Myocyte (in vitro differentiated cells): ENCODE measurements around the gene SCP2. TPM values are rescaled to one million over a fixed set of nuclear protein-coding genes. Genes with fewer than 3 reads are reported as not detected.
A peak's percentile ranks its signal among the peaks of the same experiment; 100 is the strongest.

Experiments
- DNase-seq: peaks from one replicate; pipeline ENCODE4 v3.0.0-alpha.2; 2012; ENCODE audit warnings: low read depth
- polyA plus RNA-seq: library from polyadenylated mRNA; unstranded; fragments of >200 nt; gene quantifications from one replicate; pipeline ENCODE4 v1.2.1, GENCODE V29; 2012; ENCODE audit warnings: missing spikeins
- total RNA-seq: library from RNA; depleted of rRNA; stranded (reverse); fragments of >200 nt; gene quantifications from 2 replicates; pipeline ENCODE4 v1.2.3, GENCODE V29; 2014

Gene SCP2, protein sequence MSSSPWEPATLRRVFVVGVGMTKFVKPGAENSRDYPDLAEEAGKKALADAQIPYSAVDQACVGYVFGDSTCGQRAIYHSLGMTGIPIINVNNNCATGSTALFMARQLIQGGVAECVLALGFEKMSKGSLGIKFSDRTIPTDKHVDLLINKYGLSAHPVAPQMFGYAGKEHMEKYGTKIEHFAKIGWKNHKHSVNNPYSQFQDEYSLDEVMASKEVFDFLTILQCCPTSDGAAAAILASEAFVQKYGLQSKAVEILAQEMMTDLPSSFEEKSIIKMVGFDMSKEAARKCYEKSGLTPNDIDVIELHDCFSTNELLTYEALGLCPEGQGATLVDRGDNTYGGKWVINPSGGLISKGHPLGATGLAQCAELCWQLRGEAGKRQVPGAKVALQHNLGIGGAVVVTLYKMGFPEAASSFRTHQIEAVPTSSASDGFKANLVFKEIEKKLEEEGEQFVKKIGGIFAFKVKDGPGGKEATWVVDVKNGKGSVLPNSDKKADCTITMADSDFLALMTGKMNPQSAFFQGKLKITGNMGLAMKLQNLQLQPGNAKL
- 119 and 138 TPM in 2 replicates for total RNA-seq
- polyA plus RNA-seq = 97.0 TPM

DNA sequence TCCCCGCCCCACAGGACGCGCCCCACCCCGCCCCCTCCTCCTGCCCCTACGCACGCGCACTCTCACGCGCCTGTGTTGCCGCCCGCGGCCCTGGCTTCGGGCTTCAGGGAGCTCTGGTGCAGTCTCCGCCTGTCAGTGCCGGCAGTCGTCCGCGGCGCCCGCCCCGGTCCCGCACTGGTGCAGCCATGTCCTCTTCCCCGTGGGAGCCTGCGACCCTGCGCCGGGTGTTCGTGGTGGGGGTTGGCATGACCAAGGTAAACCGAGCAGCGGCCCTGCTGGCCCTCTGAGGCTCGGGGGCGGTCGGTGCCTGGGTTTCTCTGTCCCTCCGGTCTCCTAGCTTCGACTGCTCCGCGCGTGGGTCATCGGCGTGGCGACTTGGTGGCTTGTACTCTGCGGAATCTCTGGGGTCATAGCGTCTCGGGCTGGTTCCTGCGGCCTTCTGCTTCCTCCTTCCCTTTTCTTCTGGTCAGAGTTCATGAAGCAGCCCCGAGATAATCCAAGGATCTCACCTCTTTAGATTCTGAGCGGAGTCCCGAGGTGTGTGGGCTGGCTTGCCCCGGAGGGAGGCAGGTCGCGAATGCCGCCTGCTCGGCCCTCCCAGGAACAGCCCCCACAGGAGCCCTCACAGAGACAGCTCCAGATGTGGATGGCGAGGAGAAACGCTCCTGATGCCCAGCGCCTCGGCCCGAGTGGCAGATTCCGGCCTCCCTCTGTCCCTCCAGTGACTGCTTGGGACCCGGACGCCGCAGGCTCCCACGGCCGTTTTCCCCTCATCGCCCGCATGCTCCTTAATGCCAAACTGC is at the start of gene SCP2:
SCP2 (plus strand) TSS at position 65 of the 803 bp plus-strand sequence; CDS start at position 186, 121 bp downstream.
- DNase-seq = peak; percentile 79

DNA sequence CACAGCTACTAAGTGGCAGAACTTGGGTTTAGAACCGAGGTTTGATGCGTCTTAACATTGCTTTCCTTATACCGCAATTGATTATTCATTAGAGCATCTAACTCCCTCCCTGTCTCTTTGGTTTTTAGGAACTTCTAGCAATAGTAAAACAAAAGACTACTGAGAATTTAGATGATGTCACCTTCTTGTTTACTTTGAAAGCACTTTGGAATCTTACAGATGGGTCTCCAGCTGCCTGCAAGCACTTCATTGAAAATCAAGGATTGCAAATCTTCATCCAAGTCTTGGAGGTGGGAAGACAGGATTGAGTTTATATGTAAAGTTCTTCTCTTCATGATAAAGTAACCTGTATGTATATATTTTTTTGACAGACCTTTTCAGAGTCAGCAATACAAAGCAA is 49.5 kb upstream of the SCP2 start:
- no peak for DNase-seq

DNA sequence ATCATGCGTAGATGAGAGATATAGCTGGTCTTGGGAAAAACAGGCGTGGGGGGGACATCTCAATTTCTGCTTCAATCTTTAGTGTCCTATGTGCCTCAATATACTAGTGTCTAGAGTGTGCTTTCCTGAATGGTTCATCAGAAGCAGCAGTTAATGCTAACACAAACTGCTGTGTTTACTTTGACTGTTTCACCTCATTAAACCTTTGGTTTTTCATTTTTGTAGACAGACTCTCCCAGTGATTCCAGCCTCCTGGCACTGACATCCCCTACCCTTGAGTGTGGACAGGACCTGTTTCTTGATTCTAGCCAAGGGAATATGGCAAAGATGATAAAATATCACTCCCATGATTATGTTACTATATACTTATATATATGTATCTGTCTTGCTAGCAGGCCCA is 46.9 kb upstream of the SCP2 start:
- DNase-seq = no peak

DNA sequence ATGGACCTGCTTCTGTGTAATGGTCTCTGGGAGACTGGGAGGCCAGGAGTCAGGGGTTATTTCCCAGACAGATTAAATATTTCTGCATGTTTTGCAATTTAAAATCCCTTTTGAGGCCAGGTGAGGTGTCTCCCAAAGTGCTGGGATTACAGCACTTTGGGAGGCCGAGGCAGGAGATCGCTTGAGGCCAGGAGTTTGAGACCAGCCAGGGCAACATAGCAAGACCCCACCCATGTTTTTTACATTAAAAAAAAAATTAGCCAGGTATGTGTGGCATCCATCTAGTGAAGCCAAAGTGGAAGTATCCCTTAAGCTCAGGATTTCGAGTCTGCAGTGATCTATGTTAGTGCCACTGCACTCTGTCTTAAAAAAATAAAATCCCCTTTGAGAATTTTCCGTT is 39.6 kb upstream of the SCP2 start:
- no peak for DNase-seq

DNA sequence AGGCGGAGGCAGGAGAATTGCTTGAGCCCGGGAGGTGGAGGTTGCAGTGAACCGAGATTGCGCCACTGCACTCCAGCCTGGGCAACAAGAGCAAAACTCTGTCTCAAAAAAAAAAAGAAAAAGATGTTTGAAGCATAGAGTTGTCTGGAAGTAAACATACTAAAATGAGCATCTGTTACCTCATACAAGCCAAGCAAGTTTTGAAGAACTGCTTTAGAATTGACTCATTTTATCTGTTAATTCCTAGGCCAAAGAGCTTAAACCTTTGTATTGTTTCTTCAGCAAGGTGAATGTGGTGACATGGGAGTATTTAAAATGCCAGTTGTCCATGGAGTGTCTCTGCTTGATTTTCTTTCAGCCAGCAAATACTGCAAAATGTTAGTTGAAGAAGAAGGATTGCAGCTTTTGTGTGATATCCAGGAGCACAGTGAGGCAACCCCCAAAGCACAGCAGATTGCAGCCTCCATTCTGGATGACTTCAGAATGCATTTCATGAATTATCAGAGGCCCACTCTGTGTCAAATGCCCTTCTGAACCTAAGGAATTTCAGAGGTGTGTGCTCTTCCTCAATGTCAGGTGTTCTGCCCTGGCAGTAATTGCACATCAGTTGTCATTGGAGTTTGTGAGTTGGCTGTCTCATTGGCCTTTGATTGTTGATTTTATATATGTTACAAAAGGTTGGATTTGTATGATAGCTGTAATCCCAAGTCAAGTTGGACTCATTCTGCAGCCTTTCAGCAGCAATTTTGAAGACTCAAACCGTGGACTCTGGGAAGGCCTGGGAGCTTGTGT is 34.5 kb upstream of the SCP2 start:
- DNase-seq = no peak

DNA sequence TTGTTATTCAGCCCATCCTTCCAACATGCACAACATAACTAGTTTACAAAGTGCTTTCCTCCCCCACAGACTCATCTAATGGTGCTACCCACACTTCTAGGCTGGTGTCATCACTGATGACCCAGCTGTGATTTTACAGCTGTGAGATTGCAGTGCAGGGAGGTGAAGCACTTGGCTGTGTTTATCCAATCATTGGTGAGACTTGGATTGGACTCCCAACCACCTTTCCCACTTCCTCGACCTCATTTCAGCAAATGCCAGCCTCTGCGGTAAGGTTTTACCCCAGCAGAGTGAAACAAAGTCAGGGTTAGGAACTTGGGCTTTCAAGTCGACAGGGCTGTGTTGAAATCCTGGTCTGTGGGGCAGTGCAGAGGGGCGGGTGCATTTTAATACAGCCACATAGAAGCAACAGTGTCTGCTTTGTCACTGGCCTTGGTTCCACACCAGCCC is 27.6 kb upstream of the SCP2 start:
- DNase-seq = no peak

DNA sequence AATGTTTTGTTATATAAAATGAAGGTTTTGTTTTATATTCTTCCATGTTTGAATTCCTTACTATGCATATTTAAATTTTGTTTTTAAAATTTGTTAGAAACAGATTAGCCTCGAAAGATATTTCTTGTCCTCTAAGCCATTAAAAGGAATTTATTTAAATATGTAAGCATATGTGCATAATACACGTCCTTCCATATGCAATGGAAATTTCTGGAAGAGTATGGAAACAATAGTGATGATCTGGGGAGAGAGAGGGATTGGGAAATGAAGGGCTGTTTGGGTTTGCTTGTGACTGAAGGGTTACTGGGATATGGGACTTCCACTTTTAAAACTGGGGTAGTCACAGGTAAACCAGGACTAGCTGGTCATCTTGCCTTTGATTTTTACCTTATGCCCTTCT is 26.7 kb upstream of the SCP2 start:
- DNase-seq = no peak

DNA sequence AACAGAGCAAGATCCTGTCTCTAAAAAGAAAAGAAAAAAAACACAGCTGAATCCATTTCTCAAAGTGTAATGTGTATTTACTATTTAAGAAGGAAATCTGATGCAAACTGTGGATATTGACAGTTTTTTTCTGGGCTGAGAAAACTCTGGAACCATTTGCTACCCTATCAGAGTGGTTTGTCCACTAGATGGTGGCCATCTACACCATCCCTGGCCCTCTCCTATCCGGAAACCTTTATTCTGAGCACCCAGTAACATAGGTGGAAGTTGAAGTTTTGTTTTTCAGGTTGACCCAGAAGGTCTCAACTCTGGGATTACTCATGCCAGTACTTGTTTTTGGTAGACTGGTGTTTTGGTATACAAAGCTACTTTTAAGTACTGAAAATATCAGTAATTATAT is 25.7 kb upstream of the SCP2 start:
- DNase-seq = no peak

DNA sequence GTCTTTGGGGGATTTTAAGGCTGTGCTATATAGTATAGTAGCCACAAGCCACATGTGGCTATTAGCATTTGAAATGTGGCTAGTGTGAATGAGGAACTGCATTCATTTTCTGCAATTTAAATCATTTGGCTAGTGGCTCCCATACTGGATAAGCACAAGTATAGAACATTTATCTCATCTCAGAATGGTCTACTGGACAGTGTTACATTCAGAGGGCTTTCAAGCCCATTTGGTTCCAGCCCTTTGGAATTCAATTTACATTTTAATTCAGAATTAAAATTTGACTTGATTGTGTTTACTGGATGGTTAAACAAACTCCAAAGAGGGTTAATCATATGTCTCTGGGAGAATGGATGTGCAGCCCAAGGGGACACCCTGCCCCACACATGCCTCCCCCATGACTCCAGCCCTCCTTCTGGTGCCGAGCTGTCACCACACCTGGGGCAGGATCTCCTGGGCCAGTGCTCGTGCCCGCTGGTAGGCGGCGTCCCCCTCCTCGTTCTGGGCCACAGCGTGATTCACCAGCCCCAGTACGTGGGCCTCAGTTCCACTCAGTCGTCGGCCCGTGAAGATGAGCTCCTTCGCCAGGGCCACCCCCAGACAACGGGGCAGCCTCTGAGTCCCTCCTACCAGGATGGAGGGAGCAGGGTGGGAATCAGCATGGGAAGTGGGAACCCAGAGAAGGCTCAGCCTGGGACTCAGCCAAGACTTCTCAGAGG is 22.7 kb upstream of the SCP2 start:
- no peak for DNase-seq

DNA sequence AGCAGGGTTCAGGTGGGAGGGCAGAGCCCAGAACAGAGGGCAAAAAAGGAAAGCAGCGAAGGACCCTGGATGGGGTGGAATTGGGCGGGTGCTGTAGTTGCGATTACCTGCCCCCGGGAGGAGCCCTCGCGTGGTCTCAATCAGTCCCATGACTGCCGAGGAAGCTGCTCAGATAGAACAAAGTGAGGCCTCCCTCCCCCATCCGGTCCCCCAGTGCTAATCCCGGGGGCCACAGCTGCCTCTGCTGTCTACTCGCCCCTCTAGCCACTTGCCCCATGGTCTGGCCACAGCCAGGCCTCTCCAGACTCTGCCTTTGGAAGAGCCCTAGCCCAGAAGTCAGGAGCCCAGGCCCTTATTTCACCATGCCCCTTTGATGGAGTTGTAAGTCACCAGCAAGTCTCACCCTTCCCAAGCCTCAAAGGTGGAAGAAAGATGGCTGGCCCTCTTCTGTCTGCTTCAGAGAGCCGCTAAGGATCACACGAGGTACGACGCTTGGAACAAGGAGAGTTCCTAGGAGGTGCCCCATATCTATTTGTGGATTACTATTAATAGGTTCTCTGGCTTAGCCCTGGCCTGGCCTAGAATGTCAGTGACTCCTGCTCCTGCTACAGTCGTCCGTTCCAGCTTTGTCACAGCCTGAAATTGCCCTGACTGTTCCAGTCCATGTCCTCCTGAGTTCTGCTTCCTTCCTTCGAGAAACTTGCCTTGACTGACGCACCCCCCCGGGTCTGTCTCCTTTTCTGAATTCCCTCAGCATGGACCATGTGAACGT is 22.0 kb upstream of the SCP2 start:
- DNase-seq = peak; percentile 79

DNA sequence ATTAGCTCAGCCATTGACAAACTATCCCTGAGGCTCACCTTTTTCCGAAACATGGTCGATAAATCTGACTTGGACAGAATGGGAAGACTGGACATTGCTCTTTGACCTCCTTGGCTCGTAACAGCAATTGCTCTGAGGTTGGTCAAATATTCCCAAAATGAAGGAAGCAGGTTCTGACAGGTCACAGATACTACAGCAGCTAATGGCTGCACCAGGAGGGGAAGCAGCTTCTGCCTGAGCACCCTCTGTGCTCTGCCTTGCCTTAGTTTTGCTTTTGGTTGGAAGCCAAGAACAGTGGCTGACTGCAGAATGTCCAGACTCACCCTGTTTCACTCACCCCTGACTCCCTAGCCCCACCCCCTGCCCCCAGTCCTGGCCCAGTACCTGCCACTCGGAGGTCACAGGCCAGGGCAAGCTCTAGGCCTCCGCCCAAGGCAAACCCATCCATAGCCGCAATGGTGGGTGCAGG is 20.9 kb upstream of the SCP2 start:
- no peak for DNase-seq

DNA sequence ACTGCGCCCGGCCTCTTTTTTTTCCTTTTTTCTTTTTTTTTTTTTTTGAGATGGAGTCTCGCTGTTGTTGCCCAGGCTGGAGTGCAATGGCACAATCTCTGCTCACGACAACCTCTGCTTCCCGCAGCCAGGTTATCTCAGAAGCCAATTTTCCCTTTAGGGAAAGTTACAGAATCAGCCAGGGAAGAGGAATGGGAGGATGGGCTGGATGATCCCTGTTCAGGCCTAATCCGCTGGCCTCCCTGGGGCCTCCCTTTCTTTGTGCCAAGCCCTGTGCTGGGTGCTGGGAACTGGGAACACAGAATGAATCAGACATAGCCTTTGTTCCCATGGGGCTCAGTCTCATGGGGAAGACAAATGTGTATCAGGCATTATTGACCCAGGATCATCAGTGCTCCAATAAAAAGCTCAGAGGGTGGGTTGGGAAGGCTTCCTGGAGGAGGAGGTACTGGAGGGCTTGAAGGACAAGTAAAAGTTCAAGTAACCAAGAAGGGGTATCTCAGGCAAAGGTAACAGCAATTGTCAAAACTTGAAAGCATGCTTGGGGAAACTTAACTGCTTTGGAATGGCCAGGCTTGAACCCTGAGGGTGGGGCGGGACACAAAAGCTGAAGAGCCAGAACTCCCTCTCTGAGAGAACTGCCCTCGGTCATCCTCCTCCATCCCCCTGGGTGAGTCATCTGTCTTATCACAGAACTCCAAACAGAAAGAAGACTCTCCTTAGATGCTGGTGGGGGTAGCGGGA is 19.8 kb upstream of the SCP2 start:
- DNase-seq = no peak

DNA sequence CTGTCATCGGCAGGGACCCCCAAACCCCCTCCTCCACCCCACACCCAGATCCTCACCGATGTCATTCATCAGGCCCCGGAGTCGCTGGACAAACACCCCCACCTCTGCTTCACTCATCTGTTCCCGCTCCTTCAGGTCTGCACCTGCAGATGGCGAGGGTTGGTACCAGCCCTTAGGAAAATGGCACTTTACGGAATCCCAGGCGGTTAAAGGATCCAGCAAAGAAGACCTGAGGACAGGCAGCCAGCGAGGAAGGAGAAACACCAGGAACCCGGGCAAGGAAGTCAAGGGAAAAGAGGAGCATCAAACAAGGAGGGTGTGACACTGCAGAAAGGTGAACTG is 19.3 kb upstream of the SCP2 start:
- no peak for DNase-seq

DNA sequence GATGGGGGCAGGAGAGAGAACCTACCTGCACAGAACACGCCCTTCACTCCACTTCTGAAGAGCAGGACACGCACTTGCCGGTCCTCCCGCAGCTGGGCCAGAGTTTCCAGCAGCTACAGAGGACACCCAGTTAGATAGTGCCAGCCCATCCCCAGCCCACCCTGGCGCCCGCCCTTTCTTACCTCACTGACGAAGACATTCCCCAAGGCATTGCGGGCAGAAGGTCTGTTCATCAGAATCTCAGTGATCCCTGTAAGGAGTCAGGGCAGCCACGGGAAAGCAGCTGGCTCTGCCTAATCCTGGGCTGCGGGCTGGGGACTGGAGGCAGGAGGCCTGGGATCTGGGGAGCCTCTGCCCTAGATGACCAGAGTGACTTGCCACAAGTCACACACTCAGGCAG is 15.5 kb upstream of the SCP2 start:
- peak; percentile 10 for DNase-seq

DNA sequence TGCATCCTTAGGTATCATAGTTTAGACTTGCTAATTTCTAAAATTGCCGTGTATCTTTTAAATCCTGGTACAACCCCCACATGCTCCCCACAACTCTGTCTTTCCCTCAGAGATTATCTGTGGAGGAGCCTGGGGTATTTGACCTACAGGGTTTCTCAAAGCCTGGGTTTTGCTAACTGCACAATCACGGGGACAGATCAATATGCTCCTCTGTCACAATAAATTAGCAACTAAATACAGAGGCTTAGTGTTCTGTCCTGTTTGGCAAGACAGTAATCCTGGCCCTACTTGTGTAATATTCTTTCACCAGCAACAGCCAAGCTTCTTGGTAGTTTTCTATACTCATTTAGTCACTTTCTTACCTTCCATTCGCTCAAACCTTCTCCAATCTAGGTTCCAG is 14.1 kb upstream of the SCP2 start:
- DNase-seq = no peak

DNA sequence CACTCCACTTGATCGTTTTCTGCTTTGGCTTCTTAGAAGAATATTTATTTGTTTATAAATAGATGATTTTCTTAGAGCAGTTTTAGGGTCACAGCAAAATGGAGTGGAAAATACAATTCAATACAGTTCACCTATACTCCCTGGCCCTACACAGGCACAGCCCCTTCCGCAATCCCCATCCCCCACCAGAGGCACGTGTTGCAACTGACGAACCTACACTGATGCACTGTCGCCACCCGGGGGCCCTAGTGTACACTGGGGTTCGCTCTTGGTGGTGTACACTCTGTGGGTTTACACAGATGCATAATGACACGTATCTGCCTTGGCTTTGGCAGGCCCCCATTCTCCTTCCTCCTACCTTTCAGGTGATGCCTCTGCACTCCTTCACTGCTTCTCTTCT is 13.5 kb upstream of the SCP2 start:
- DNase-seq = no peak

DNA sequence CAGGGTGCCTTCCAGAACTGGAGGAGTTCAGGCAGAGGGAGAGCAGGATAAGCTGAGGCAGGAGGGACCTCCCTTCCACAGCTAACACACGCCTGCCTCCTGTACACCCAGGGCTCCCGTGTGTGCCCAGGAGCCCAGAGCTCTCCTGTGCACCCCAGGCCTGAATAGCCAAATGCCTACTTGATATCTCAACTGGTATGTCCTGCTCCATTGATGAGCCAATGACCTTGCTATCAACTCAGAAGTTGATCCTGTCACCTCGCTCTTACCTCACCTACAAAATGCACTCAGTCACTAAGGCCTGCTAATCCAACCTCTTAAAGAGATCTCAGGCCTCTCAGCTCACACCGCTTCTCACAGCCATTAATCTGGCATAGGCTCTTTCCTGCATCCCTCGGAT is 12.6 kb upstream of the SCP2 start:
- no peak for DNase-seq

DNA sequence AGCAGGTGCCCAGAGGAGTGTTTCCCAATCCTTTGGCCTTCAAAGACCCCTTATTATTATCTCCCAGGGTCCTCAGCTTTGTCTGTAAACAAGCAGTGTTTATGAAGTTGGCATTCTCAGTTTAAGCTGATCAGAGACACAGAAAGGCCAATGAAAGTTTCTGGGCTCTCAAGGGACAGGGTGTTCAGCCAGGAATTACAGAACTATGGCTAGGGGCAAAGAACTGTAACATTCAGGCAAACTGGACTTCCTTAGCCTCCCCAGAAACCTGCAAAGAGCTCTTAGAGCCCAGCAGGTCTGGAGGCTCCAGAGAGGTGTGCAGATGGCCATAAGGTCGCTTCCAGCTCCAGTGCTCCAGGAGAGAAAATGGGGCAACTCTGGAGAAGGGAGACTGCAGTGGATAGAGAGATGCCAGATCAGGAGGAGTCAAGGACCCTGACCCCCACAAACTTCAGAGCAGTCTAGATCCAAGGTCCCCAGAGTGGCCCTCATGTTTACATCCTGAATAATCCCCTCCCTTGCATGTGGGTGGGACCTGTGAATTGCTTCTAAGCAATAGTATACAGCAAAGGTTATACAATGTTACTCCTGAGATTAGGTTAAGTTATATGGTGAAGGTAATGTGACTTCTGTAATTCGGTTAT is 11.7 kb upstream of the SCP2 start:
- DNase-seq = no peak

DNA sequence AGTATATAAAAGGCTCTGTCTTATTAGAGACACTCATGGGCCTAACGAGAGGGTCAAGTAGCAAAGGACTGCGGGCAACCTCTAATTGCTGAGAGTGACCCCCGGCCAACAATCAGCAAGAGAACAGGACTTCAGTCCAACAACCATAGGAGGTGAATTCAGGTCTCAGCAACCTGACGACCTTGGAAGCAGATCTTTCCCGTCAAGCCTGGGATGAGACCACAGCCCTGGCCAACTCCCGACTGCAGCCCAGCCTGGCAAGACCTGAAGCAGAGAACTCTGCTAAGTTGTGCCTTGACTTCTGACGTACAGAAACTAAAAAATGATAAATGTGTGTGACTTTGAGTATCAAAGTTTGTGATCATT is 11.2 kb upstream of the SCP2 start:
- DNase-seq = no peak
